Erythroblast (primary cell): ENCODE data around the gene GYPE.

ENCODE experiments used
- GATA1 ChIP-seq: IDR thresholded peaks from 2 replicates; pipeline ENCODE4 v1.6.1; 2011; ENCODE audit warnings: low read depth, mild to moderate bottlenecking, control low read depth, low read length, moderate library complexity
- POLR2A ChIP-seq: IDR thresholded peaks from 2 replicates; pipeline ENCODE4 v1.6.1; 2011; ENCODE audit warnings: mild to moderate bottlenecking, low read length

DNA sequence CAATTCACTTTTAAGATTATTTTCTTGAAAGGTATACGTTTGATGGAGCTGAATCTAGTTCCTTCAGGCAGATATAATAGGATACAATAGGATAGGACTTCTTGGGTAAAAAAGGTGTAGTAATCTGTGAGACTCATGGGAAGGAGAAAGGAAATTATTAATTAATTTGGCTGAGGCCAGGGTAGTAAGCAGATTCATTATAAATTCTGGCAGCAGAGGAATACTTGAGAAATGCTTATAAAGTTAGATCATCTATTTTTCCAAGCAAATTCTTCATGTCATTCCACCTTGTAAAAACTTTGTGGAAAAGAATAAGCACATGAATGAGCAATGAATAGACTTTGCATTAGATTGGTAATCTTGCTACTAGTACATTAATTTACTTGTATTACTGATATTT lies 46.9 kb downstream of the GYPE start:
- no peak for TF ChIP-seq POLR2A
- no peak for TF ChIP-seq GATA1
